Activated CD4-positive, alpha-beta T cell treated with anti-CD3 and anti-CD28 coated beads for 4 hours (primary cell): ENCODE data around the gene RAX.
A peak's percentile ranks its signal among the peaks of the same experiment; 100 is the strongest.
"Not testable (repeated sequence)": the region's sequence is repeated elsewhere in the genome, so short reads cannot be mapped to it uniquely, and the experiment has no call there.

Experiments used
- DNase-seq, 2 donors: peaks; one replicate each; pipeline ENCODE4 v3.0.0-alpha.2; 2020

Gene RAX

DNA sequence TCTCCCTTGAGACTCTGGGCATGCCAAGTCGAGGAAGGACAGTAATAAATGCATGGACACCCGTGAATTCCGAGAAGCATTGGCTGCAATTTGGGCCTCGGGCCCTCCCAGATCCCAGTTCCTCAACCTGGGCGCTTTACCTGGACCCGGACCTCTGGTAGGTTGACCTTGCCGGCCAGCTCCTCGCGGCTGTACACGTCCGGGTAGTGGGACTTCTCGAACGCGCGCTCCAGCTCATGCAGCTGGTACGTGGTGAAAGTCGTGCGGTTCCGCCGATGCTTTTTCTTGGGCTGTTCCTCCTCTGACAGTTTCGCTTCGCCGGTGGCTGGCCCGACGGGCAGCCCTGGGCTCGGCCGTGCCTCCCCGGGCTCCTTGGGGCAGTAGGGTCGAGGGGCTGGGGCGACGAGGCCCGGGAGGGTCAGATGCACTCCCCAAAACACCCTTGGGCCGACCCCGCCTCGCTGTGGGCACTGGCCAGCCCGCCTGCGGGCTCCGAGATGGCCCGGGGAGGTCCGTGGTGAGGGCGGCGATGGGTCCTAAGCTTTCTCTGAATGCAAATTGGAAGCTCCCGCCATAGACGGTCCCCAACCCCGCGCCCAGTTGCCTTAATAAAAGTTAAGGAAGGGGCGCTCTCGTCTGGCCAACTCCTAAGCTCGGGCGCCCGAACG lies 899 bp downstream of the RAX start:
- DNase-seq = no peak

- DNase-seq = no peak
These were observed 1.5 kb downstream of the RAX start for GRCh38 chr18:59271606-59272220.

DNA sequence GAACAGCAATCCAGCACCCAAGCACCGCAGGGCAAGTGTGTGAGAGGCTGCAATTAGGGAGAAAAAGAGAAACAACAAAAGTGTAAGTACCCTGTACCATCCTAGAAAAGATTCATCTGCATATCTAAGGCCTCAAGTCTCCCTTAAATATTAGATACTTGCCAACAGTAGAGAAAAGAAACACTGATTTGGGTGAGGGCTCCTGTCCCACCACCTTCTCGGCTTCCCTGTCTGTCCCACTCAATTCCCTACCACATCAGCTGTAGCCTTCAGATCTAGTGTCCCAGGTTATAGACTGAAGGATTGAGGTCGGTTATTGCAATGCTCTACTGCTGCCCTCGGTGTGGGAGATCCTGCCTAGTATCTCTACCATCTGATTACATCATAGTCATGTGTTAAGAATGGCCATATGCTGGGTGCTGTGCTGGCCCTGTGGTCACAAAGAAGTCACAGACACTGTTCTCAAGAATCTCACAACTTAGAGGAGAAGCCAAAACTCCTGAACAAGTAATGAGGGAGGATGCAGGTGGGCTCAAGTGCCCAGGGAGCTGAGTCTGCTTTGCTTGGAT lies 2.5 kb downstream of the RAX start:
- no peak for DNase-seq

GRCh38 chr18:59269563-59270119 lies 3.6 kb downstream of the RAX start:
- DNase-seq = no peak

GRCh38 chr18:59268721-59269562 lies 4.3 kb downstream of the RAX start:
- no peak for DNase-seq

DNA sequence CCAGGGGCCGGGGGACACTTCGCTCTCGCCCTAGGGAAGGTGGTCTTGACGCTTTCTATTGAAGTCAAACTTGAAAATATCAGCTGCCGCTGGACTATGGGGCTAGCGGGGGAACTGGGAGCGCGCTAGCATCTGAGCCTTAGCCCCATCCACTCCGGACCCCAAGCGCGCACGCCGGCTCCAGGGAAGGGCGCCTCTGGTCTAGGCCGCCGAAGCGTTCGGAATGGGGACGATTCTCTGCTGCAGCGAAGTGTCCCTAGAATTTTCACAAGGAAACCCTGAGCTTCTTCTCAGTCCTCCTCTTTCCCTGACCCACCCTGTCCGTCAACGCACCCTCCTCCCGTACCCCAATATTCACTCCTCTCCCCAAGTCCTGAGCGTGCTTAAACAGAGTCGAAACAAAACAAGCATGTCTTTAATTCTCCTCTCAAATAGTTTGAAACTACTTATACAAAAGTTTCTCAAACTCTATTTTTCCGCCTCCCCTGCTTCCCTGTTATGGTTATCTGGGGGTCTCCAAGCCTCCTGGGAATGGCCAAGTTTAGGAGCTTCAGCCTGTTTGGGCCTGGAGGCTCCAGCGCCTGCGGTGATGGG lies 5.0 kb downstream of the RAX start:
- DNase-seq = no peak

DNA sequence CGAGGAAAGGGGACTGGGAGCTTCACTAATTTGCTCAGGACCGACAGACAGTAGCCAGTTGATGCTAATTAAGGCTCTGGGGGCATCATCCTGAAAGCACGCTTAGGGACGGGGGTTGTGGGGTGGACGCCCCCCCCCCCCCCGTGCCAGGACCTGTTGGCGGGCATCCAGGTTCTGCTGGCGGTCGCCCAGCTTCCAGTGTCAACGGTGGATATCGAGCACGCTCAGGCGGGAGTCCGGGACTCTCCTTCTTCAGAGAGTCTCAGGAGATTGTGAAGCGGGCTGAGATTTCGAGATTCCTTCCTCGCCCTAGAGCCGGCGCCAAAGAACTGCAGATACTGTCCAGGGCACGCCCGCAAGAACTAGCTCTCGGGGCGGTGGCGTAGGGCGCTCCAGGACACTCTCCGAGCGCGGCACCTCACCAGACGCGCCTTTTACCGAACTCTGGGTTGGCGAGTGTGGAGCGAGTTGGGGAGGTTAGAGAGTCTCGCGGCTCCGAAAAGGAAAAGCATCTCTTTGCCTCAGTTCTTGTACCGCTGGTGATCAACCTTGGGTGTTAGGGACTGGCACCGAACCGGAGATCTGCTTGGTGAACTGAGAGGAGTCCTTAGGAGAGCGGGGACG lies 5.6 kb downstream of the RAX start:
- DNase-seq = no peak

- no peak for DNase-seq
These were observed 6.3 kb downstream of the RAX start for GRCh38 chr18:59266886-59267502.

- no peak for DNase-seq
These were observed 6.8 kb downstream of the RAX start for GRCh38 chr18:59266459-59266858.

DNA sequence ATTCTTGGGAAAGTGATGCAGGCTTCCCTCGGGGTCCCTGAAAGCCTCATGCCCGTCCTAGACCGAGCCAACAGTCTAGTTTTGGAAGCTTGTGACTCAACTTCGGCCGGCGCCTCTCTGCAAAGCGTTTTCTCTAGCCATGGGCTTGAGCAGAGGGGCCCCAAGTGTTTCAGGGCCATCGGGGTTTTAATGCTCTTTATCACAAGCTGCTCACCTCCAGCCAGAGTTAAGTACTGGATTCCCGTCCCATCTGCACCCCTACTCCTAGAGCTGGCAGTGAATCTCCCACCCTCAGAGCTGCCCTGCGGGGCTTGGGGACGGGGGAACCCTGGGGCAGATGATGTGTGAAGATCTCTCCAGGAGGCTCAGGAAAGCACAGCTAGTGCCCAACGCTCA lies 7.3 kb downstream of the RAX start:
- no peak for DNase-seq

- DNase-seq = no peak
These were observed 7.8 kb downstream of the RAX start for GRCh38 chr18:59265246-59265973.

DNA sequence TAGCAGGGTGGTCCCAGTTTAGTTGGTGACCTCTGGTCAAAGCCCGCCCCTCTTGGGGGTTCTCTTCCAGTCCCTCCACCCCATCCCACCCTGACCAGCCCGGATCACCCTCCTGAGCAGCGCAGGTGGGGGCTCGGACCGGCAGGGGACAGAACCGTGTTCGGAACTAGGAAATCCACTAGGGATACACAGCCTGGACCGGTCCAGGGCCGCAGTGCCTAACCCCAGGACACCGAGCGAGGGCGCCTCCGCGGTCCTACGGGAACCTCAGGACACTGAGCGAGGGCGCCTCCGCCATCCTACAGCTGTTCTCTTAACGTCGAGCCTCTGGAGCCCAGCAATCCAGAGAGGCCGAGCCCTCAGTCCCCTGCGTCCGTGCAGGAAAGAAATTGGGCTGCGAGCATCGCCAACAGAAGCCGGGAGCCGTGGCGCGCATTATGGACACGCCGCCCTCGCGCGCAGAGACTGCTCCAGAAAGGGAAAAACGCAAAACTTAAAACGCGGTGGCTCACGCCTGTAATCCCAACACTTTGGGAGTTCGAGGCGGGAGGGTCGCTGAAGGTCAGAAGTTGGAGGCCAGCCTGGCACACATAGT lies 8.5 kb downstream of the RAX start:
- no peak for DNase-seq

DNA sequence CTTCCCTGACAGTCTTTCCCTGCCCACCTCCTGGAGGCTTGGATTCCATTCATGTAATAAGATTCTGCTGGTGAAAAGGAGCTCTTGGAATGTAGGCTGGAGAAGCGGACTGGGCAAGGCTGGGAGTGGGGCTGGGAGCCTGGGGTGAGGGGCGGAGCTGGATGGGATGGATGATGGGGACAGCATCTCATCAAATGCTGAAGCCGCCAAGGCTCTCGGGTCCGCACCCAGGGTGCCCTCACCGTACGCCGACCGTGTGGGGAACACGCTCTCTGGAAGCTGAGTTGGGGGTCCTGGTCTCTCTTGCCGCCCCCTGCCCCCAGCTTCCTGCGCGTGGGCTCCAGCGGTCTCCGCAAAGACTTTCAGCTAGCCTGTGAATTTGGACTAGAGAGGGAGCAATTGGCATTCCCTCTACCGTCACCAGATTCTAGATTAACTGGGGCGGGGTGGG lies 9.1 kb downstream of the RAX start:
- no peak for DNase-seq

GRCh38 chr18:59263661-59264060 lies 9.6 kb downstream of the RAX start:
- no peak for DNase-seq

DNA sequence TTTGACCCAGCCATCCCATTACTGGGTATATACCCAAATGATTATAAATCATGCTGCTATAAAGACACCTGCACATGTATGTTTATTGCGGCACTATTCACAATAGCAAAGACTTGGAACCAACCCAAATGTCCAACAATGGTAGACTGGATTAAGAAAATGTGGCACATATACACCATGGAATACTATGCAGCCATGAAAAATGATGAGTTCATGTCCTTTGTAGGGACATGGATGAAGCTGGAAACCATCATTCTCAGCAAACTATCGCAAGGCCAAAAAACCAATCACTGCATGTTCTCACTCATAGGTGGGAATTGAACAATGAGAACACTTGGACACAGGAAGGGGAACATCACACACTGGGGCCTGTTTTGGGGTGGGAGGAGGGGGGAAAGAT lies 11.0 kb downstream of the RAX start:
- DNase-seq = not testable (repeated sequence)

DNA sequence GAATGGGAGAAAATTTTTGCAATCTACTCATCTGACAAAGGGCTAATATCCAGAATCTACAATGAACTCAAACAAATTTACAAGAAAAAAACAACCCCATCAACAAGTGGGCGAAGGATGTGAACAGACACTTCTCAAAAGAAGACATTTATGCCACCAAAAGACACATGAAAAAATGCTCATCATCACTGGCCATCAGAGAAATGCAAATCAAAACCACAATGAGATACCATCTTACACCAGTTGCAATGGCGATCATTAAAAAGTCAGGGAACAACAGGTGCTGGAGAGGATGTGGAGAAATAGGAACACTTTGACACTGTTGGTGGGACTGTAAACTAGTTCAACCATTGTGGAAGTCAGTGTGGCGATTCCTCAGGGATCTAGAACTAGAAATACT lies 11.4 kb downstream of the RAX start:
- DNase-seq = not testable (repeated sequence)

- DNase-seq = not testable (repeated sequence)
These were observed 17.8 kb downstream of the RAX start for GRCh38 chr18:59255491-59255890.

DNA sequence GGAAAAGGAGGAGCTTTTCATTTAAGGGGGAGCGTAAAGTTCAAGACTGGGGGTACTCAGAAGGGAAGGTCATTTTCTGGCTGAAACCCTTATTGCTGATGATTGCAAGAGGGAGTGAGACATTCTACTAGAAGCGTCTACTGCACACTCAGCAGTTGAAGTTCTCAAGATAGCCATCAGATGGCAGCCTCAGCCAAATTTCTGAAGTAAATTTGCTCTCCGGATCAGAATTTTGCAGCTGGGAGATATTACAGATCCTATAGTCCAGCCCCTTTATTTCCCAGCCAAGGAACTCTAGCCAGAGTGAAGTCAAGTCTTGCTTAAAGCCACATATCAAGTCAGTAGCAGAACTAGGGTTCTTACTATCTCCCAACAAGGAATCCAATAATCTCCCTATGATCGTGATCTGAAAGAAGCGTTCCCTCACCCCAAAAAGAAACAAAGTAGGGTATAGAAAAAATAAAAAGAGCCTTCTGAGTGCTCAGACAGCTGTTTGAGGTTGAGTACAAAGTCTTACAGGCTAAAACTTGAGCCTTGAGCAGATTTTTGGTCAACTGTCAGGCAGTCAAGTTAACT lies 24.0 kb downstream of the RAX start:
- peak in 1 of 2 donors; percentile 23 for DNase-seq

DNA sequence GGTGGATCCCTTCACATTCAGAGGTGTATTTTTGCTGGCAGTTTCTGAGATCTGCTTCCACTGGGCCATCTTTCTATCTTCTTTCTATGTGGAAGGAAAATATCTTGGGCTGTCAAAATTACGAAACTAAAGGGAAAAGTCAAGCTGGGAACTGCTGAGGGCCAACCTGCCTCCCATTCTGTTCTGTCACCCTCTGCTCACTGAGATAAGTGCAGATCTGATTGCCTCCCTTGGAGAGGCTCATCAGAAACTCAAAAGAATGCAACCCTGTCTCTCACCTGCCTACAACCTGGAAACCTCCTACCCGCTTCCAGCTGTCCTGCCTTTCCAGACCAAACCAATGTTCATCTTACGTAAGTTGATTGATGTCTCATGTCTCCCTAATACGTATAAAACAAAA lies 26.5 kb downstream of the RAX start:
- DNase-seq = no peak

GRCh38 chr18:59242906-59243305 lies 30.3 kb downstream of the RAX start:
- no peak for DNase-seq
